ENCODE measurements around the gene MGP. TPM values are rescaled to one million over a fixed set of nuclear protein-coding genes. Genes with fewer than 3 reads are reported as not detected.

Gene MGP
- total RNA-seq, 2 experiments from 2014 or later = not detected

DNA sequence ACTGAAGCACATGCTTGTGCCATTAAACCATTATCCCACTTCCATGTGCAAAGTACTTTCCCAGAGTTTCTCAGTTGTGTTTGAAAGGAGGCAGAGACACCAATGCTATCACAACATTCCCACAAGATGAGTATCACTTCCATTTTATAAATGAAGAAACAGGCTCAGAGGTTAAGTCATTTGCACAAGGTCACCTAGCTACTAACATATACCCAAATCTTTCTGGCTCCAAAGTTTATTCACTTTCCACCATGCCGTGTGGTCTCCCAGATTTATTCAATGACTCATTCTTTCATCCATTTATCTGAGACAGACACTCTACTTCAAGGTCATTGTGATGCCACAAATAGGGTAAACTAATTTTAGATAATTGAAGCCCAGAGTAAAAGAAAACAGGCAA lies 51.7 kb downstream of the MGP start:
- no peak overlapping the region for H2AFZ ChIP-seq (ENCODE audit: low read length)
- TF ChIP-seq, protein P1, sequence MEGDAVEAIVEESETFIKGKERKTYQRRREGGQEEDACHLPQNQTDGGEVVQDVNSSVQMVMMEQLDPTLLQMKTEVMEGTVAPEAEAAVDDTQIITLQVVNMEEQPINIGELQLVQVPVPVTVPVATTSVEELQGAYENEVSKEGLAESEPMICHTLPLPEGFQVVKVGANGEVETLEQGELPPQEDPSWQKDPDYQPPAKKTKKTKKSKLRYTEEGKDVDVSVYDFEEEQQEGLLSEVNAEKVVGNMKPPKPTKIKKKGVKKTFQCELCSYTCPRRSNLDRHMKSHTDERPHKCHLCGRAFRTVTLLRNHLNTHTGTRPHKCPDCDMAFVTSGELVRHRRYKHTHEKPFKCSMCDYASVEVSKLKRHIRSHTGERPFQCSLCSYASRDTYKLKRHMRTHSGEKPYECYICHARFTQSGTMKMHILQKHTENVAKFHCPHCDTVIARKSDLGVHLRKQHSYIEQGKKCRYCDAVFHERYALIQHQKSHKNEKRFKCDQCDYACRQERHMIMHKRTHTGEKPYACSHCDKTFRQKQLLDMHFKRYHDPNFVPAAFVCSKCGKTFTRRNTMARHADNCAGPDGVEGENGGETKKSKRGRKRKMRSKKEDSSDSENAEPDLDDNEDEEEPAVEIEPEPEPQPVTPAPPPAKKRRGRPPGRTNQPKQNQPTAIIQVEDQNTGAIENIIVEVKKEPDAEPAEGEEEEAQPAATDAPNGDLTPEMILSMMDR (conservative IDR thresholded peaks at IDR 0.05; ENCODE audit: low read length) = no peak
- TF ChIP-seq EZH2phosphoT487 (IDR thresholded peaks at IDR 0.05; ENCODE audit: borderline replicate concordance, low read depth, low read length) = no peak
- ChIA-PET POLR2A (no interaction called here), CTCF (ENCODE audit: unreplicated experiment) (no interaction called here)
- BruUV-seq (replicated peaks) = no TSS peak
- no peak overlapping the region for H3K4me3 ChIP-seq (ENCODE audit: low read depth, low read length, poor library complexity, severe bottlenecking)
- no peak overlapping the region for H3K4me2 ChIP-seq (ENCODE audit: low read length)
- intact Hi-C loops (cut with micrococcal nuclease; ENCODE audit: unreplicated experiment) = no loop called here
- no peaks in the 10 kb centered on the region for H3K9me3 ChIP-seq (ENCODE audit: low read length)
- H3K36me3 ChIP-seq (ENCODE audit: insufficient read depth, low read length) = no peaks in the 10 kb centered on the region
- no peaks in the 10 kb centered on the region for H4K20me1 ChIP-seq (ENCODE audit: insufficient read depth, low read length)
- H3K4me1 ChIP-seq (ENCODE audit: insufficient read depth, low read length, poor library complexity, severe bottlenecking) = no peaks in the 10 kb centered on the region
- H3K9me2 ChIP-seq (ENCODE audit: insufficient read depth, low read length) = no peaks in the 10 kb centered on the region
- no peak overlapping the region for H3K27ac ChIP-seq (ENCODE audit: low read depth, low read length, poor library complexity, severe bottlenecking)
- H3K79me2 ChIP-seq (ENCODE audit: insufficient read depth, low read depth, low read length) = no peaks in the 10 kb centered on the region
- DNase-seq (ENCODE audit: low spot score) = no peak

- no peak overlapping the region for H3K4me3 ChIP-seq (ENCODE audit: low read depth, low read length, poor library complexity, severe bottlenecking)
- no peaks in the 10 kb centered on the region for H3K79me2 ChIP-seq (ENCODE audit: insufficient read depth, low read depth, low read length)
- intact Hi-C loops (cut with micrococcal nuclease; ENCODE audit: unreplicated experiment) = no loop called here
- H4K20me1 ChIP-seq (ENCODE audit: insufficient read depth, low read length) = no peaks in the 10 kb centered on the region
- H2AFZ ChIP-seq (ENCODE audit: low read length) = no peak overlapping the region
- ChIA-PET POLR2A (interaction anchor here (1.3 kb wide), 1 partner anchor 50 kb away, joined by 4 read pairs; no protein-coding TSS in a partner anchor), CTCF (ENCODE audit: unreplicated experiment) (no interaction called here)
- no peak for TF ChIP-seq EZH2phosphoT487 (IDR thresholded peaks at IDR 0.05; ENCODE audit: borderline replicate concordance, low read depth, low read length)
- TF ChIP-seq, protein P1 (conservative IDR thresholded peaks at IDR 0.05; ENCODE audit: low read length) = no peak
- no peaks in the 10 kb centered on the region for H3K4me1 ChIP-seq (ENCODE audit: insufficient read depth, low read length, poor library complexity, severe bottlenecking)
- H3K36me3 ChIP-seq (ENCODE audit: insufficient read depth, low read length) = no peaks in the 10 kb centered on the region
- no TSS peak for BruUV-seq (replicated peaks)
- H3K9me2 ChIP-seq (ENCODE audit: insufficient read depth, low read length) = no peaks in the 10 kb centered on the region
- no peak overlapping the region for H3K27ac ChIP-seq (ENCODE audit: low read depth, low read length, poor library complexity, severe bottlenecking)
- H3K4me2 ChIP-seq (ENCODE audit: low read length) = no peak overlapping the region
- DNase-seq (ENCODE audit: low spot score) = no peak
- no peaks in the 10 kb centered on the region for H3K9me3 ChIP-seq (ENCODE audit: low read length)
Observed at GRCh38 chr12:14833336-14833735, 52.3 kb downstream of the MGP start.

Other genes with a start within 250 kb of the MGP start
- gene GUCY2C, start 189.3 kb downstream of the MGP start, total RNA-seq (2014; rRNA removed; shearing (Covaris generic)) = 0.16 and 0.31 TPM in 2 replicates
- gene GUCY2C, start 189.3 kb downstream of the MGP start, total RNA-seq (2022) = 0.31 and 0.32 TPM in 2 replicates
- gene WBP11, start 82.4 kb downstream of the MGP start, total RNA-seq (2014; rRNA removed; shearing (Covaris generic)) = 16.5 and 22.8 TPM in 2 replicates
- gene WBP11, start 82.4 kb downstream of the MGP start, total RNA-seq (2022) = 107 TPM in 2 replicates
- 2.8 and 3.2 TPM in 2 replicates for gene C12orf60, start 82.2 kb downstream of the MGP start, total RNA-seq (2014; rRNA removed; shearing (Covaris generic))
- gene C12orf60, start 82.2 kb downstream of the MGP start, total RNA-seq (2022) = 3.4 and 3.9 TPM in 2 replicates
- not detected in 2 replicates for gene SMCO3, start 71.7 kb downstream of the MGP start, total RNA-seq (2014; rRNA removed; shearing (Covaris generic))
- gene SMCO3, start 71.7 kb downstream of the MGP start, total RNA-seq (2022) = not detected in 2 replicates
- not detected in 2 replicates for gene ART4, start 42.3 kb downstream of the MGP start, total RNA-seq (2014; rRNA removed; shearing (Covaris generic))
- not detected in 2 replicates for gene ART4, start 42.3 kb downstream of the MGP start, total RNA-seq (2022)
- gene ERP27, start 52.7 kb upstream of the MGP start, total RNA-seq (2014; rRNA removed; shearing (Covaris generic)) = 1.8 and 1.9 TPM in 2 replicates
- 1.7 and 3.3 TPM in 2 replicates for gene ERP27, start 52.7 kb upstream of the MGP start, total RNA-seq (2022)
- 569 and 729 TPM in 2 replicates for gene ARHGDIB, start 75.7 kb upstream of the MGP start, total RNA-seq (2014; rRNA removed; shearing (Covaris generic))
- 737 and 762 TPM in 2 replicates for gene ARHGDIB, start 75.7 kb upstream of the MGP start, total RNA-seq (2022)
- gene PDE6H, start 87.2 kb upstream of the MGP start, total RNA-seq (2014; rRNA removed; shearing (Covaris generic)) = not detected in 2 replicates
- gene PDE6H, start 87.2 kb upstream of the MGP start, total RNA-seq (2022) = not detected in 2 replicates

Data from OCI-LY7 (cell line).